GM23248 (cell line): ENCODE data around the gene RNASE8.

Source experiments
- EZH2 ChIP-seq: fragments of 200-600 bp; sonication (generic); IDR thresholded peaks from 2 replicates; pipeline ENCODE4 v1.6.1; 2018; ENCODE audit warnings: antibody characterized with exemption, mild to moderate bottlenecking; ENCODE audit not compliant: insufficient read depth, poor library complexity, severe bottlenecking
- EZH2phosphoT487 ChIP-seq: fragments of 200-600 bp; sonication (generic); IDR thresholded peaks from 2 replicates; pipeline ENCODE4 v1.6.1; 2018; ENCODE audit warnings: antibody characterized with exemption, moderate library complexity, mild to moderate bottlenecking, low read depth; ENCODE audit not compliant: insufficient read depth

DNA sequence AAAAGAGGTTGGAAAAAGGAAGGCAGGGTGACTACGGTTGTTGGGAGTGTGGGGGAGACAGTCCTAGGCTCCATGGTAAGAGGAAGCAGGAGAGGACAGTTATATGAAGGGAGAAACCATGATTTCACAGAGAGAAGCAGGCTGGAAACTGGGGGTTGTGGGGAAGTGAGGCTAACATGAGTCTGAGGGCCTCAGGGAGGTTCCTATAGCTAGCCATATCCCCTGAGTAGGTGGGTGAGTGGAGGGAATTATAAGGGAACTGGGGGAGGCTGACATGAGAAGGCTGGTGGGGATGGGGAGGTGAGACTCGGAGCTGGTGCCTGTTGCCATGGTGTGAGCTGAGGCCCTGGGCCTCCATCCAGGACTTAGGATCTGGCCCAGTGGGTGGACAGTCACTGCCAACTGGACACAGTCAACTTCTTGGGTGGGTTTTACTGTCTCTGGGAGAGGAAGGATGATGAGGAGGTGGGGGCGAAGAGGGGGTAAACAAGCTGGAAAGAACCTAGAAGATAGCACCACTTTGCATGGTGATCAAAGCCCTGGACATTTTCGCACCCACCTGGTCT is 24.4 kb upstream of the RNASE8 start:
- TF ChIP-seq EZH2phosphoT487 = no peak
- no peak for TF ChIP-seq EZH2
